ENCODE data around the gene AHRR. TPM values are rescaled to one million over a fixed set of nuclear protein-coding genes. Genes with fewer than 3 reads are reported as not detected.
A peak's percentile ranks its signal among the peaks of the same experiment; 100 is the strongest.

The AHRR gene
- total RNA-seq, 1 donor from 2014 or later = 1.0 TPM

GRCh38 chr5:463301-463700 is 141.8 kb downstream of the AHRR start:
- TF ChIP-seq CTCF (conservative IDR thresholded peaks at IDR 0.05) = no peak
- Mint-ChIP-seq H3K4me1 (no peaks in the 10 kb centered on the region), H3K4me3 (no peak overlapping the region), H3K27me3 (ENCODE audit: low read depth) (no peaks in the 10 kb centered on the region), H3K27ac (ENCODE audit: unreplicated experiment) (no peak overlapping the region), H3K36me3 (ENCODE audit: low read depth) (peaks cover 6% of the 10 kb centered on the region), H3K9me3 (no peaks in the 10 kb centered on the region)
- DNase-seq (ENCODE audit: low read depth, low spot score) = no peak

- Mint-ChIP-seq H3K4me1 (no peaks in the 10 kb centered on the region), H3K27ac (ENCODE audit: unreplicated experiment) (no peak overlapping the region), H3K36me3 (ENCODE audit: low read depth) (peaks cover 6% of the 10 kb centered on the region), H3K9me3 (no peaks in the 10 kb centered on the region), H3K27me3 (ENCODE audit: low read depth) (no peaks in the 10 kb centered on the region), H3K4me3 (no peak overlapping the region)
- no peak for TF ChIP-seq CTCF (conservative IDR thresholded peaks at IDR 0.05)
- DNase-seq (ENCODE audit: low read depth, low spot score) = no peak
Measured at GRCh38 chr5:463952-464351, 142.4 kb downstream of the AHRR start.

DNA sequence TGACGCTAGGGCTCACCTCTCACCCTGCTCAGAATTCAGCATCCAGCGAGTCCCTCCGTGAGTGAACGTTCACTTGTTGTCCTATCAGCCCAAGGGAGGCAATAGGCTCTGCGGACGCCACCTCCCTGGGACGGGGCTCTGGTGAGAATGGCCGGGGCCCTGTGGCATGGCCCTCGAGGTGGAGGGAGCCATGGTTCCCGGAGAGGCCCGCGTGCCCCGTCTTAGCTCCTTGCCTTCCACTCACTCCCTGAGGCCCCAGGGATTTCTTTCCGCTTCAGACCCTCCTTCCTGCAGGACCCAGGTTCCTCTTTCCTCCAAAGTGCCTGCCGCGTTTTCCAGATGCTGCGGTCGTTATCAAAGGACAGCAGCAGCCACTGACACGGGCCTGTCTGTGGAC is 142.9 kb downstream of the AHRR start:
- H3K27ac Mint-ChIP-seq (ENCODE audit: unreplicated experiment) = no peak overlapping the region
- no peaks in the 10 kb centered on the region for H3K9me3 Mint-ChIP-seq

GRCh38 chr5:464843-465590 is 143.5 kb downstream of the AHRR start:
- DNase-seq (ENCODE audit: low read depth, low spot score) = no peak
- peaks cover 6% of the 10 kb centered on the region for H3K36me3 Mint-ChIP-seq (ENCODE audit: low read depth)
- H3K4me1 Mint-ChIP-seq = no peaks in the 10 kb centered on the region
- H3K4me3 Mint-ChIP-seq = no peak overlapping the region
- H3K27me3 Mint-ChIP-seq (ENCODE audit: low read depth) = no peaks in the 10 kb centered on the region
- H3K9me3 Mint-ChIP-seq = no peaks in the 10 kb centered on the region
- H3K27ac Mint-ChIP-seq (ENCODE audit: unreplicated experiment) = no peak overlapping the region
- no peak for TF ChIP-seq CTCF (conservative IDR thresholded peaks at IDR 0.05)

More for the DNA sequence above, 142.9 kb downstream of the AHRR start:
- H3K4me1 Mint-ChIP-seq = no peaks in the 10 kb centered on the region
- H3K36me3 Mint-ChIP-seq (ENCODE audit: low read depth) = peaks cover 6% of the 10 kb centered on the region
- H3K4me3 Mint-ChIP-seq = no peak overlapping the region
- DNase-seq (ENCODE audit: low read depth, low spot score) = no peak
- no peak for TF ChIP-seq CTCF (conservative IDR thresholded peaks at IDR 0.05)
- no peaks in the 10 kb centered on the region for H3K27me3 Mint-ChIP-seq (ENCODE audit: low read depth)

- Mint-ChIP-seq H3K27ac (ENCODE audit: unreplicated experiment) (no peak overlapping the region), H3K4me1 (no peaks in the 10 kb centered on the region), H3K4me3 (peak overlapping the region; percentile 15), H3K27me3 (ENCODE audit: low read depth) (no peaks in the 10 kb centered on the region), H3K9me3 (no peaks in the 10 kb centered on the region), H3K36me3 (ENCODE audit: low read depth) (peaks cover 3% of the 10 kb centered on the region)
- DNase-seq (ENCODE audit: low read depth, low spot score) = no peak
- TF ChIP-seq CTCF (conservative IDR thresholded peaks at IDR 0.05) = no peak
Measured at GRCh38 chr5:465591-466403, 144.3 kb downstream of the AHRR start.

Measured in neural crest cell (in vitro differentiated cells).